K562 (cell line): Measurements from ENCODE around the gene CLEC3B. TPM values are rescaled to one million over a fixed set of nuclear protein-coding genes. Genes with fewer than 3 reads are reported as not detected.

Experiments used
- COPS2 ChIP-seq: fragments of 450-650 bp; conservative IDR thresholded peaks from 2 replicates; pipeline ENCODE4 v1.6.1; 2016; ENCODE audit warnings: mild to moderate bottlenecking, moderate library complexity
- ELF2 ChIP-seq: fragments of 250-450 bp; sonication (Bioruptor Pico); IDR thresholded peaks from 2 replicates; pipeline ENCODE4 v1.5.0; 2021; ENCODE audit warnings: mild to moderate bottlenecking
- FOXM1 ChIP-seq, 2 experiments: fragments of 450-650 bp in 1 of 2; sonication (generic) in 1 of 2; formaldehyde crosslinking in 1 of 2; IDR thresholded peaks; 2 replicates each; pipeline versions ENCODE4 v1.6.1 to v1.9.0; 2017 to 2022; ENCODE audit warnings: low read depth in 2 of 2, mild to moderate bottlenecking in 2 of 2, missing genetic modification reagents in 1 of 2, moderate library complexity in 1 of 2
- HDAC2 ChIP-seq: fragments of 450-650 bp; IDR thresholded peaks from 2 replicates; pipeline ENCODE4 v1.6.1; 2016; ENCODE audit warnings: mild to moderate bottlenecking
- HEY1 ChIP-seq: fragments of 250-450 bp; sonication (Bioruptor Pico); IDR thresholded peaks from 2 replicates; pipeline ENCODE4 v1.5.0; 2020; ENCODE audit warnings: mild to moderate bottlenecking, moderate library complexity, borderline replicate concordance
- HNRNPK ChIP-seq: fragments of 200-400 bp; formaldehyde crosslinking; IDR thresholded peaks from one replicate; pipeline ENCODE4 v1.6.1; 2018; ENCODE audit warnings: mild to moderate bottlenecking, low read depth, low read length; ENCODE audit not compliant: poor library complexity, severe bottlenecking
- HNRNPL ChIP-seq: fragments of 200-400 bp; formaldehyde crosslinking; IDR thresholded peaks from 2 replicates; pipeline ENCODE4 v1.6.1; 2017; ENCODE audit warnings: low read depth, mild to moderate bottlenecking, low read length
- LEF1 ChIP-seq: fragments of 450-650 bp; IDR thresholded peaks from 2 replicates; pipeline ENCODE4 v1.6.1; 2016; ENCODE audit warnings: mild to moderate bottlenecking
- NONO ChIP-seq, 2 experiments: fragments of 200-400 bp in 1 of 2; fragments of 450-650 bp in 1 of 2; formaldehyde crosslinking in 1 of 2; IDR thresholded peaks; 2 replicates each; pipeline ENCODE4 v1.6.1; 2017; ENCODE audit warnings: low read depth in 2 of 2, mild to moderate bottlenecking in 2 of 2, moderate library complexity in 2 of 2, low read length in 1 of 2
- PHF8 ChIP-seq: fragments of 200-600 bp; sonication (generic); IDR thresholded peaks from 2 replicates; pipeline ENCODE4 v1.6.1; 2012; ENCODE audit warnings: mixed run types, mild to moderate bottlenecking, inconsistent platforms, low read length, moderate library complexity, borderline replicate concordance
- PTTG1 ChIP-seq: fragments of 450-650 bp; IDR thresholded peaks from 2 replicates; pipeline ENCODE4 v1.6.1; 2016; ENCODE audit warnings: low read depth, mild to moderate bottlenecking, missing genetic modification characterization, missing compliant biosample characterization
- RBM34 ChIP-seq: fragments of 200-400 bp; formaldehyde crosslinking; IDR thresholded peaks from 2 replicates; pipeline ENCODE4 v1.6.1; 2018; ENCODE audit warnings: low read length, borderline replicate concordance; ENCODE audit not compliant: insufficient read depth
- TEAD1 ChIP-seq, 2 experiments: fragments of 450-650 bp in 1 of 2; sonication (generic) in 1 of 2; formaldehyde crosslinking; IDR thresholded peaks; 2 replicates each; pipeline versions ENCODE4 v1.4.0 to v1.8.0; 2020 to 2022; ENCODE audit warnings: mild to moderate bottlenecking in 2 of 2, missing genetic modification reagents in 1 of 2
- TSC22D4 ChIP-seq: fragments of 450-650 bp; IDR thresholded peaks from 2 replicates; pipeline ENCODE4 v1.6.1; 2016; ENCODE audit warnings: missing genetic modification characterization, missing biosample characterization, control low read depth
- ZKSCAN1 ChIP-seq: fragments of 150-350 bp; IDR thresholded peaks from 2 replicates; pipeline ENCODE4 v1.6.1; 2016; ENCODE audit warnings: low read depth, low read length
- ZNF133 ChIP-seq: fragments of 250-450 bp; sonication (Bioruptor Pico); IDR thresholded peaks from 2 replicates; pipeline ENCODE4 v1.4.0; 2020; ENCODE audit warnings: mild to moderate bottlenecking
- ZNF143 ChIP-seq: sonication (generic); formaldehyde crosslinking; IDR thresholded peaks from 2 replicates; pipeline ENCODE4 v1.9.0; 2022; ENCODE audit warnings: mild to moderate bottlenecking, missing genetic modification reagents
- ZNF507 ChIP-seq: conservative IDR thresholded peaks from 2 replicates; pipeline ENCODE4 v1.6.1; 2017; ENCODE audit warnings: missing genetic modification characterization, missing compliant biosample characterization
- polyA plus RNA-seq, 8 experiments: library from polyadenylated mRNA; depleted of rRNA in 4 of 8; stranded (reverse) in 5 of 8; unstranded in 3 of 8; fragments of >200 nt; fragmentation: Nextera tagmentation in 2 of 8; fragmentation: Illumina TruSeq in 1 of 8; extraction: Ambion mirVana in 2 of 8; extraction: Trizol in 1 of 8; gene quantifications; 2 replicates each; pipeline versions ENCODE4 v1.2.1 to v1.2.3, GENCODE V29; 2011 to 2014; ENCODE audit warnings: inconsistent platforms in 1 of 8, missing spikeins in 1 of 8
- total RNA-seq, 7 experiments: library from RNA; depleted of rRNA in 6 of 7; stranded (reverse); fragments of >200 nt in 6 of 7; fragmentation: Illumina TruSeq in 2 of 7; extraction: Trizol in 2 of 7; gene quantifications; 2 replicates each; pipeline versions ENCODE4 v1.2.1 to v1.2.3, GENCODE V29; 2011 to 2021; ENCODE audit warnings: low replicate concordance in 1 of 7
- TF ChIP-seq, protein P1 (sequence below), 3 experiments: fragments of 200-800 bp in 1 of 3; fragments of 250-450 bp in 1 of 3; fragments of 450-650 bp in 1 of 3; sonication (Bioruptor Pico) in 1 of 3; sonication (Bioruptor generic) in 1 of 3; formaldehyde crosslinking in 1 of 3; IDR thresholded peaks; 2 replicates each; pipeline versions ENCODE4 v1.6.1 to v1.8.0; 2016 to 2022; ENCODE audit warnings: mild to moderate bottlenecking in 2 of 3, missing genetic modification characterization in 2 of 3, missing compliant biosample characterization in 1 of 3, moderate library complexity in 1 of 3
- TF ChIP-seq, protein P2 (sequence below): fragments of 450-650 bp; IDR thresholded peaks from 2 replicates; pipeline ENCODE4 v1.6.1; 2016; ENCODE audit warnings: missing biosample characterization, missing genetic modification characterization

CLEC3B gene
- total and polyA plus RNA-seq, 9 of the 15 experiments (the other 6 are each of a cell fraction or from before 2014, with no cell fraction given), result not detected

DNA sequence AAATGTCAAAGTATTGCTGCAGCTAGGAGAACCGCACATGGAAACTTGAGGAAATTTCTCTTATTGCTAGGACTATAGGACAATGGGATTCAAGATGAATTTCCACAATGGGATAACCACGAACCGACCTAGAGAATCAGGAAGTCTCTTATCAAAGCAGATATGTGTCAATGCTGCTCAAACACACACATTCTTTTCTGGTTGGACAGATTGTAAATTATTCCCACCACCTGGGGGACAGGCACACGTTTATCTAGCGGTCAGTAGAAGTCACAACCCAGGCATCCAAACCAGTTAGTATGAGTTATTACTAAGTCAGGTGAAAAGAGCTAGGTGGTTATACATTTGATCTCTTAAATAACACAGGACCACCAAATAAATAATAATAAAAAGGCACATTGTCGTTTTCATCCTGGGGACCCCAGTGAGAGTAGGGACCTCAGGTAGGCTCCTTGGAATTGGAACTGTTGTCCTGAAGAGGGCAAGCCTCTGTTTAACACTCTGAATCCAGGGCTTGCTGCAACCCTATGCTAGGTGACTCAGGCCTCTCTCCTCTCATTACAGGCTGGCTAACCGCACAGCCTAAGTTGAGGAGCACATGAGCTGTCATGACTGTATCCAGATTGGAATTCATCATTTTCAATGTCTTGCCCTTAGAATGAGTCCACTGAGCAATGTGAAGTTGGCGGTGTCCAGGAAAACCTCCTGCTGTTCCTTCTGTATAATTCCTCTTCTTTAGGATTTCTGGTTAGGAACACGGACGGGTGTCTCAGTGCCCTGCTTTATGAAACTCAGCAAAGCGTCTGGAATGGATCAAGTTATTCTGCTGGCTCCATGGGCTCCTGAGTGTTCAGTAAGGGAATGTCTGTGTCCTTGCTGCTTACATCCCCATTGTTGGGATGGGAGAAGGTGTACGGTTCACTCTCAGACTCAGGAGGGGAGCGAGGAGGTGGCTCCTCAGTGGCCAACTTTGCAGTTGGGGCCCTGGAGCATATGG, 59.0 kb downstream of the CLEC3B start (continued):
- TF ChIP-seq, protein P1, sequence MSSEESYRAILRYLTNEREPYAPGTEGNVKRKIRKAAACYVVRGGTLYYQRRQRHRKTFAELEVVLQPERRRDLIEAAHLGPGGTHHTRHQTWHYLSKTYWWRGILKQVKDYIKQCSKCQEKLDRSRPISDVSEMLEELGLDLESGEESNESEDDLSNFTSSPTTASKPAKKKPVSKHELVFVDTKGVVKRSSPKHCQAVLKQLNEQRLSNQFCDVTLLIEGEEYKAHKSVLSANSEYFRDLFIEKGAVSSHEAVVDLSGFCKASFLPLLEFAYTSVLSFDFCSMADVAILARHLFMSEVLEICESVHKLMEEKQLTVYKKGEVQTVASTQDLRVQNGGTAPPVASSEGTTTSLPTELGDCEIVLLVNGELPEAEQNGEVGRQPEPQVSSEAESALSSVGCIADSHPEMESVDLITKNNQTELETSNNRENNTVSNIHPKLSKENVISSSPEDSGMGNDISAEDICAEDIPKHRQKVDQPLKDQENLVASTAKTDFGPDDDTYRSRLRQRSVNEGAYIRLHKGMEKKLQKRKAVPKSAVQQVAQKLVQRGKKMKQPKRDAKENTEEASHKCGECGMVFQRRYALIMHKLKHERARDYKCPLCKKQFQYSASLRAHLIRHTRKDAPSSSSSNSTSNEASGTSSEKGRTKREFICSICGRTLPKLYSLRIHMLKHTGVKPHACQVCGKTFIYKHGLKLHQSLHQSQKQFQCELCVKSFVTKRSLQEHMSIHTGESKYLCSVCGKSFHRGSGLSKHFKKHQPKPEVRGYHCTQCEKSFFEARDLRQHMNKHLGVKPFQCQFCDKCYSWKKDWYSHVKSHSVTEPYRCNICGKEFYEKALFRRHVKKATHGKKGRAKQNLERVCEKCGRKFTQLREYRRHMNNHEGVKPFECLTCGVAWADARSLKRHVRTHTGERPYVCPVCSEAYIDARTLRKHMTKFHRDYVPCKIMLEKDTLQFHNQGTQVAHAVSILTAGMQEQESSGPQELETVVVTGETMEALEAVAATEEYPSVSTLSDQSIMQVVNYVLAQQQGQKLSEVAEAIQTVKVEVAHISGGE (CRISPR knock-in tag; IDR thresholded peaks at IDR 0.05), result no peak
- TF ChIP-seq PTTG1 (tag), result no peak
- 0 out of 2 replicates have a peak, but pooled peaks have one; percentile 21 for TF ChIP-seq LEF1
- TF ChIP-seq ELF2 (CRISPR knock-in tag), result no peak
- TF ChIP-seq ZNF133 (CRISPR knock-in tag), result no peak
- TF ChIP-seq HNRNPK, result no peak
- peak; percentile 42; the same call in 1 of the 2 replicates for TF ChIP-seq FOXM1 (IDR thresholded peaks at IDR 0.05; ENCODE audit: low read depth)
- no peak for TF ChIP-seq FOXM1 (CRISPR knock-in tag; IDR thresholded peaks at IDR 0.05; ENCODE audit: low read depth)
- TF ChIP-seq HDAC2, result peak; percentile 31; the same call in 1 of the 2 replicates
- no peak for TF ChIP-seq NONO (IDR thresholded peaks at IDR 0.05; ENCODE audit: low read depth in 2 of 2, low read length in 1 of 2)
- TF ChIP-seq HEY1, result no peak
- TF ChIP-seq ZNF143 (CRISPR knock-in tag), result no peak
- no peak for TF ChIP-seq HNRNPL
- TF ChIP-seq ZNF507 (tag), result no peak
- no peak for TF ChIP-seq TSC22D4
- TF ChIP-seq, protein P2, sequence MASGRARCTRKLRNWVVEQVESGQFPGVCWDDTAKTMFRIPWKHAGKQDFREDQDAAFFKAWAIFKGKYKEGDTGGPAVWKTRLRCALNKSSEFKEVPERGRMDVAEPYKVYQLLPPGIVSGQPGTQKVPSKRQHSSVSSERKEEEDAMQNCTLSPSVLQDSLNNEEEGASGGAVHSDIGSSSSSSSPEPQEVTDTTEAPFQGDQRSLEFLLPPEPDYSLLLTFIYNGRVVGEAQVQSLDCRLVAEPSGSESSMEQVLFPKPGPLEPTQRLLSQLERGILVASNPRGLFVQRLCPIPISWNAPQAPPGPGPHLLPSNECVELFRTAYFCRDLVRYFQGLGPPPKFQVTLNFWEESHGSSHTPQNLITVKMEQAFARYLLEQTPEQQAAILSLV (tag), result no peak
- no peak for TF ChIP-seq COPS2
- TF ChIP-seq PHF8, result no peak
- no peak for TF ChIP-seq TEAD1 (CRISPR knock-in tag; IDR thresholded peaks at IDR 0.05)
- no peak for TF ChIP-seq RBM34
- TF ChIP-seq ZKSCAN1, result no peak
